Esophagus muscularis mucosa (tissue), 4 donors: ENCODE measurements around the gene SPPL2B.

Experiments
- CTCF ChIP-seq, 3 experiments: fragments of 200-600 bp in 2 of 3; fragments of 450-650 bp in 1 of 3; sonication (generic) in 2 of 3; IDR thresholded peaks; one replicate each; pipeline ENCODE4 v1.5.1; 2017 to 2019; ENCODE audit warnings: antibody characterized with exemption in 3 of 3, mild to moderate bottlenecking in 2 of 3, moderate library complexity in 1 of 3
- EP300 ChIP-seq: sonication (generic); formaldehyde crosslinking; IDR thresholded peaks from one replicate; pipeline ENCODE4 v1.6.1; 2017; ENCODE audit warnings: antibody characterized with exemption
- POLR2A ChIP-seq: fragments of 450-650 bp; IDR thresholded peaks from one replicate; pipeline ENCODE4 v1.6.1; 2017; ENCODE audit warnings: antibody characterized with exemption, moderate library complexity, mild to moderate bottlenecking, low read depth
- POLR2AphosphoS5 ChIP-seq, 2 donors: sonication (generic); formaldehyde crosslinking; IDR thresholded peaks; one replicate each; pipeline ENCODE4 v1.6.1; 2017; ENCODE audit warnings: antibody characterized with exemption in 2 of 2

- TF ChIP-seq POLR2A, result no peak
- peak in 1 of 2 donors; percentile 25 for TF ChIP-seq POLR2AphosphoS5 (IDR thresholded peaks at IDR 0.05)
- no peak for TF ChIP-seq CTCF (IDR thresholded peaks at IDR 0.05)
- TF ChIP-seq EP300, result no peak
Measured at GRCh38 chr19:2302319-2303210, 25.9 kb upstream of the SPPL2B start.
